Breast epithelium (tissue), 4 donors: ENCODE measurements around the gene DISP3. TPM values are rescaled to one million over a fixed set of nuclear protein-coding genes. Genes with fewer than 3 reads are reported as not detected.

ENCODE experiments used
- DNase-seq, 2 donors: peaks; one replicate each; pipeline ENCODE4 v3.0.0-alpha.2; 2019; ENCODE audit warnings: low spot score in 2 of 2
- H3K27ac ChIP-seq, 2 donors: fragments of 200-600 bp; sonication (generic) in 1 of 2; one replicate each; pipeline ENCODE4 v1.5.1; 2016 to 2019; ENCODE audit warnings: mild to moderate bottlenecking in 1 of 2
- H3K27me3 ChIP-seq, 2 donors: fragments of 200-600 bp; sonication (generic) in 1 of 2; one replicate each; pipeline versions ENCODE4 v1.5.1 to v1.6.0; 2017 to 2019; ENCODE audit warnings: control low read depth in 1 of 2, mild to moderate bottlenecking in 1 of 2
- H3K36me3 ChIP-seq: fragments of 200-600 bp; one replicate; pipeline ENCODE4 v1.5.1; 2019
- H3K4me1 ChIP-seq, 2 donors: fragments of 200-600 bp; sonication (generic); one replicate each; pipeline ENCODE4 v1.5.1; 2016 to 2019; ENCODE audit warnings: control low read depth in 1 of 2
- H3K4me3 ChIP-seq, 3 donors: fragments of 200-600 bp; sonication (generic); 1 replicate in 2 of 3; 2 replicates in 1 of 3; pipeline ENCODE4 v1.5.1; 2016 to 2019; ENCODE audit warnings: mild to moderate bottlenecking in 3 of 3, moderate library complexity in 2 of 3
- H3K9me3 ChIP-seq, 2 donors: fragments of 200-600 bp; sonication (generic) in 1 of 2; one replicate each; pipeline ENCODE4 v1.5.1; 2016 to 2019; ENCODE audit warnings: control low read depth in 1 of 2
- POLR2A ChIP-seq: fragments of 450-650 bp; IDR thresholded peaks from one replicate; pipeline ENCODE4 v1.6.1; 2016; ENCODE audit warnings: antibody characterized with exemption, mild to moderate bottlenecking, moderate library complexity
- POLR2AphosphoS5 ChIP-seq, 3 donors: sonication (generic); formaldehyde crosslinking; IDR thresholded peaks; one replicate each; pipeline ENCODE4 v1.6.1; 2017; ENCODE audit warnings: antibody characterized with exemption in 3 of 3
- intact Hi-C: fragments of 100-400 bp; cut with DNase I; formaldehyde crosslinking; loops from one replicate; pipeline ENCODE4 v1.15.1; 2023; ENCODE audit warnings: low total_unique reads
- total RNA-seq, 3 donors: library from RNA; depleted of rRNA; stranded (reverse); fragments of >200 nt; gene quantifications; one replicate each; pipeline ENCODE4 v1.1.0, GENCODE V29; 2016
- TF ChIP-seq, protein P1 (sequence below), 3 donors: fragments of 450-650 bp; IDR thresholded peaks; one replicate each; pipeline ENCODE4 v1.5.1; 2016 to 2017; ENCODE audit warnings: antibody characterized with exemption in 3 of 3, mild to moderate bottlenecking in 3 of 3, moderate library complexity in 3 of 3

DISP3 gene
- total RNA-seq, 3 donors from 2014 or later = 0.88 TPM; not detected in 2

DNA sequence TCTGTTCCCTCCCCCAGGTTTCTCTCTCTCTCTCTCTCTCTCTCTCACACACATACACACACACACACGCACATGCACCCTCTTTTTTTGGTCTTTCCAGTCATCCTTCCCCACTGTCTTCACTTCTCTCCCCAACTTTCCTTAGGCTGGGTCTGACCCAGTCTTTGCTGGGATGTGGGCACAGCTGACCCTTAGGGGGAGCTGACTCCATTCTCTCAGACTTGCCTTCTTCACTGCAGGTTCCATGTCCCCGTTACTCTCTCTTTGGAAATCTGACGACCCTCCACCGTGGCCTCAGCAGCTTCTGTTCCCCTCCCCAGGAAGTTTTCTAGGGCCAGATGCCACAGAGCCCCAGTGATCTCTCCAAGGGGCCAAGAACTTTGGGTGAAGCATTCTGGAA is 2.1 kb downstream of the DISP3 start:
- intact Hi-C loops = no loop called here
- no peak overlapping the region for H3K27ac ChIP-seq
- H3K36me3 ChIP-seq = no peaks in the 10 kb centered on the region
- no peak for DNase-seq
- H3K4me3 ChIP-seq = no peak overlapping the region
- H3K27me3 ChIP-seq = peaks cover 12 to 57% of the 10 kb centered on the region in 2 donors
- H3K9me3 ChIP-seq = no peaks in the 10 kb centered on the region
- peaks cover 0 to 5% of the 10 kb centered on the region in 2 donors for H3K4me1 ChIP-seq
- TF ChIP-seq POLR2A (no peak), POLR2AphosphoS5 (IDR thresholded peaks at IDR 0.05) (no peak)
- TF ChIP-seq, protein P1, sequence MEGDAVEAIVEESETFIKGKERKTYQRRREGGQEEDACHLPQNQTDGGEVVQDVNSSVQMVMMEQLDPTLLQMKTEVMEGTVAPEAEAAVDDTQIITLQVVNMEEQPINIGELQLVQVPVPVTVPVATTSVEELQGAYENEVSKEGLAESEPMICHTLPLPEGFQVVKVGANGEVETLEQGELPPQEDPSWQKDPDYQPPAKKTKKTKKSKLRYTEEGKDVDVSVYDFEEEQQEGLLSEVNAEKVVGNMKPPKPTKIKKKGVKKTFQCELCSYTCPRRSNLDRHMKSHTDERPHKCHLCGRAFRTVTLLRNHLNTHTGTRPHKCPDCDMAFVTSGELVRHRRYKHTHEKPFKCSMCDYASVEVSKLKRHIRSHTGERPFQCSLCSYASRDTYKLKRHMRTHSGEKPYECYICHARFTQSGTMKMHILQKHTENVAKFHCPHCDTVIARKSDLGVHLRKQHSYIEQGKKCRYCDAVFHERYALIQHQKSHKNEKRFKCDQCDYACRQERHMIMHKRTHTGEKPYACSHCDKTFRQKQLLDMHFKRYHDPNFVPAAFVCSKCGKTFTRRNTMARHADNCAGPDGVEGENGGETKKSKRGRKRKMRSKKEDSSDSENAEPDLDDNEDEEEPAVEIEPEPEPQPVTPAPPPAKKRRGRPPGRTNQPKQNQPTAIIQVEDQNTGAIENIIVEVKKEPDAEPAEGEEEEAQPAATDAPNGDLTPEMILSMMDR (IDR thresholded peaks at IDR 0.05) = no peak

DNA sequence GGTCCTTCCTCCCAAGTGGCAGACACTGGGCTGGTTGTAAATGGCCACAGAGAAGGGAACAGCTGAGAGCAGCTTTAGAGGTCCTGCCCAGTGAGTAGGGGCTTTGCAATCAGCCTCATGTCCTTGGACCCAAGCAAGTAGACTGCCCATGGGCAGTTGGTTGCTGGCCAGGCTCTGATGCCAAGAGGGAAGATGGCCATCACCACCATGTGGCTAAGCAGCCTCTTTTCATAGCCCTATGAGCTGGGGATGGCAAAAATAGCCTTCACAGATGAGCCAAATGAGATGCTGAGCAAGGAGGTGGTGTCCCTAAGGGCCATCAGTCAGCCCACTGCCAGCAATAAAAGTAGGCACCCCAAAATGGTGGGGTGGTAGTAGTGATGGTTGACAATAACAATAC is 3.2 kb downstream of the DISP3 start:
- TF ChIP-seq POLR2A = no peak
- TF ChIP-seq POLR2AphosphoS5 (IDR thresholded peaks at IDR 0.05) = no peak
- TF ChIP-seq, protein P1 (IDR thresholded peaks at IDR 0.05) = no peak
- intact Hi-C loops = no loop called here
- no peaks in the 10 kb centered on the region for H3K36me3 ChIP-seq
- H3K27me3 ChIP-seq = peaks cover 12 to 50% of the 10 kb centered on the region in 2 donors
- H3K4me1 ChIP-seq = peaks cover 0 to 5% of the 10 kb centered on the region in 2 donors
- DNase-seq = no peak
- H3K9me3 ChIP-seq = no peaks in the 10 kb centered on the region
- no peak overlapping the region for H3K4me3 ChIP-seq
- no peak overlapping the region for H3K27ac ChIP-seq

DNA sequence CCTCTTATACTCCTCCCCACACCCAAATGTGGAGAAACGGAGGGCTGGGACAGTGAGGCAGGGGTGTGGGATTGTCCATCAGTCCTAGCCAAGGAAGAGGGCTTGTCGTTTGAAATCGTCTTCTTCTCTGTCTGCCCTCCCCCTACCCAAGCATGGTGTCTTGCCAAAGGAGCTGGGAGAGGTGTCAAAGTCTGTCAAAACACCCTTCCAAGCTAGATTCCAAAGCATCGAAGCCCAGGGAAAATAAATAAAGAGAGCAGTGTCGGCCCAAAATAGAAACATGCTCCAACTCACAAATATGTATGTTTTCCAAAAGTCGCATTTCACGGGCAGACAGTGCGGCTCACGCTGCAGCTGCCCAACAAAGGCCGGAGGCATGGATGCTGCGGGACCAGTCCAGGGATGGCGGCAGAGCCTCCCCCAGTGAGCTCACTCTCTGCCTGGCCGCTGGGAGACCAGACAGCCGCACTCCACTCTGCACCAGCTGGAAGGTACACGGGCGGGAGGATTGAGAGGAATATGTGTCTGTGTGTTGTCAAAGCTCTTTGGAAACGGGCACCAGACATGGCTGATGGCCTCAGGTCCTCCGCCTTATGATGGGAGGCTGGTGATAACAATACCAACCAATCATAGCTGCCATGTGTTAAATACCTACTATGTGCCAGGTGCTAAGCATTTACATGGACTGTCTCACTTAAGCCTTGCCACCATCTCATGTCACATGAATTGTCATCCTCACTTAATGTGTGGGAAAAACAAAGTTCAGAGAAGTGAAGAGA is 3.9 kb downstream of the DISP3 start:
- intact Hi-C loops = no loop called here
- H3K4me3 ChIP-seq = no peak overlapping the region
- no peaks in the 10 kb centered on the region for H3K9me3 ChIP-seq
- no peak for TF ChIP-seq POLR2AphosphoS5 (IDR thresholded peaks at IDR 0.05)
- TF ChIP-seq, protein P1 (IDR thresholded peaks at IDR 0.05) = no peak
- no peak for TF ChIP-seq POLR2A
- H3K27ac ChIP-seq = no peak overlapping the region
- H3K27me3 ChIP-seq = peaks cover 12 to 48% of the 10 kb centered on the region in 2 donors
- DNase-seq = no peak
- no peaks in the 10 kb centered on the region for H3K36me3 ChIP-seq
- H3K4me1 ChIP-seq = peaks cover 0 to 5% of the 10 kb centered on the region in 2 donors

DNA sequence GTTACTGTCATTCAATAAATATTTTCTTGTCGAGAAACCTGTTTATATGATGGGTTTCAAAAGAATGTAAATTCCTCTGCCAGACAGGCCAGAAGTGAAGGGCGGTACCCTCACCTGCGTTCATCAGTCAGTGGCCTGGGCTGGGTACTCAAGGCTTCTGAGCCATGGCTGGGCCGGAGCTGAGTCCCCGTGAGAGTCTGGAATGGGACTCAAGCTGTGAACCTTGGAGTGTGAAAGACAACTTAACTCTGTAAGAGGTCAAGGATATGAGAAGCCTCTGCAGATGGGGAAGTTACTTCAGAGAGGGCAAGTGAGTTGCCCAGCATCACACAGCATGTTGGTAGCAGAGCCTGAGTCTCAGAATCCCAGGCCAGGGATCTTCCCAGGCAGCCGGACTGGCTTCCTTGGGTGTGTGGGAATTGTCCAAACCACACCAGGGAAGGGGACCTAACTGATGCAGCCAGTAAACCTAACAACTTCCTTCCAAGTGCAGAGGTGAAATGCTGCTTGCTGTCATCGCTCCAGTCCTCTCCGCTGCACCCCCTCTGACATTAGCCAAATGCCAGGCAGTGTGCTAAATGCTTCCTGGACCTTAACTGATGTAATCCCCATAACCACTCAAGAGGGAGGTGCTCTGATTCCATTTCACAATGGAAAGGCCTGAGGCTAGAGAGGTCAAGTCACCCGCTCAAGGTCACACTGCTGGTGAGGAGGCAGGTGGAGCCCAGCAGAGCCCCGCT is 4.8 kb downstream of the DISP3 start:
- H3K4me1 ChIP-seq = peaks cover 0 to 5% of the 10 kb centered on the region in 2 donors
- H3K9me3 ChIP-seq = no peaks in the 10 kb centered on the region
- H3K27ac ChIP-seq = no peak overlapping the region
- DNase-seq = no peak
- intact Hi-C loops = no loop called here
- peaks cover 10 to 40% of the 10 kb centered on the region in 2 donors for H3K27me3 ChIP-seq
- no peak overlapping the region for H3K4me3 ChIP-seq
- H3K36me3 ChIP-seq = no peaks in the 10 kb centered on the region
- TF ChIP-seq, protein P1 (IDR thresholded peaks at IDR 0.05) = no peak
- TF ChIP-seq POLR2A (no peak), POLR2AphosphoS5 (IDR thresholded peaks at IDR 0.05) (no peak)

- peaks cover 7 to 41% of the 10 kb centered on the region in 2 donors for H3K27me3 ChIP-seq
- intact Hi-C loops = no loop called here
Observed at GRCh38 chr1:11484321-11484655, 5.3 kb downstream of the DISP3 start.

More at GRCh38 chr1:11484321-11484655, 5.3 kb downstream of the DISP3 start:
- H3K4me3 ChIP-seq = no peak overlapping the region
- TF ChIP-seq POLR2A = no peak
- TF ChIP-seq, protein P1 (IDR thresholded peaks at IDR 0.05) = no peak
- no peak overlapping the region for H3K27ac ChIP-seq
- peaks cover 0 to 5% of the 10 kb centered on the region in 2 donors for H3K4me1 ChIP-seq
- no peaks in the 10 kb centered on the region for H3K36me3 ChIP-seq
- H3K9me3 ChIP-seq = no peaks in the 10 kb centered on the region
- no peak for DNase-seq
